Spleen (tissue), 7 donors: ENCODE data around the gene CHD9.

ENCODE experiments used
- CTCF ChIP-seq, 11 experiments: fragments of 200-600 bp in 7 of 11; fragments of 450-650 bp in 4 of 11; sonication (generic) in 4 of 11; IDR thresholded peaks in 8 of 11; conservative IDR thresholded peaks in 3 of 11; 1 replicate in 7 of 11; 2 replicates in 4 of 11; pipeline versions ENCODE4 v1.4.0 to v1.8.0; 2016 to 2021; ENCODE audit warnings: antibody characterized with exemption in 11 of 11, inconsistent platforms in 4 of 11, mild to moderate bottlenecking in 1 of 11
- POLR2AphosphoS5 ChIP-seq, 3 donors: sonication (generic); formaldehyde crosslinking; IDR thresholded peaks; one replicate each; pipeline ENCODE4 v1.5.1; 2017; ENCODE audit warnings: antibody characterized with exemption in 3 of 3
- donor health status: DM: no; HTN: no; CAD: no; lungs with moderate emphysema.
- donor health status: DM: no; HTN: no; CAD: no.
- donor health status: DM: no; HTN: no; CAD: no.

GRCh38 chr16:53024045-53024444 is 30.7 kb upstream of the CHD9 start:
- TF ChIP-seq CTCF (IDR thresholded peaks at IDR 0.05 in 8 of 11, conservative IDR thresholded peaks at IDR 0.05 in 3 of 11), result no peak
- no peak for TF ChIP-seq POLR2AphosphoS5 (IDR thresholded peaks at IDR 0.05)
